ENCODE data around the gene FHOD3.

Gene FHOD3

DNA sequence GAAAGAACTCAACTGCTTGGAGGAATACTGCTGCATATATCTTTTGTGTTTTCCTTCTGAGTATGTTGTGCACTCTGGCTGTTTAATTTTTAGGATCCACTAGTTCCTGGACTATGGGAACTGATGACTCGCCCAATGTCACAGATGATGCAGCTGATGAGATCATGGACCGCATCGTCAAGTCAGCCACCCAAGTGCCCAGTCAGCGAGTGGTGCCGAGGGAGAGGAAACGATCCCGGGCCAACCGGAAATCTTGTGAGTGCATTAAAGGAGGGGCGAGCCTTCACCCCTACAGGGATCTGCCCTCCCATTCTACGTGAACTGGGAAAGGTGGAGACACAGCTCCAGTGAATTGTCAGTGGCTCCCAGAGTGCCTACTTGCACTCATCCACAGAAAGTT lies 471.7 kb downstream of the FHOD3 start:
- DNase-seq: no peak

- no peak for DNase-seq
Observed at GRCh38 chr18:36769611-36770314, 472.2 kb downstream of the FHOD3 start.

DNA sequence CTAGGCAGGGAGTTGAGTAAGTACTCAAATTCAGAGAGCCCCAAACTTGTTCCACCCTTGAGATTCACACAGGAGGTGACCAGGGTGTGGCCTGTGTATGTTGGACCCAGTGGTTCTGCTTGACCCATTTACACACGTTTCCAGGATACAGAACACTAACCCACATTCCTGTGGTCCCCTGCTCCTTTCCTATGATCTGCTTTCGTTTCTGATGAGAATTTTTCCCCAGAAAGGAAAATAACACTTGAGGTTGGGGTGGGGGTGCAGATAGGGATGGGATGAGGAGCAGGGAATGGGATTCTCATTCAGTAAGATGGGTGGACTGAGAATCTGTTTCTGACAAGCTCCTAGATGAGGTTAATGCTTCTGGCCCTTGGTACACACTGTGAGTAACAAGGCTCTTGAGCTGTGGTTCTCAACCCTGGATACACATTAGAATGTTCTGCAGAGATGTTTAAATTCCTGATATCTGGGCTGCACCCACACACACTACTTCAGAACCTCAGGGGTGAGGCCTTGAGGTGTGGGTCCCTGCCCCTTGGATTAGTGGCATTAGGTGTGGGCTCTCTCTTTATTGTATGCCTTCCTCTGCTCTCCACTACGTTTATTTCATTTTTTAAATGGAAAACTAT lies 472.9 kb downstream of the FHOD3 start:
- DNase-seq: no peak

- DNase-seq: no peak
Observed at GRCh38 chr18:36771245-36771644, 473.7 kb downstream of the FHOD3 start.

- no peak for DNase-seq
Observed at GRCh38 chr18:36772241-36772723, 474.8 kb downstream of the FHOD3 start.

GRCh38 chr18:36775396-36775795 lies 477.9 kb downstream of the FHOD3 start:
- DNase-seq: no peak

DNA sequence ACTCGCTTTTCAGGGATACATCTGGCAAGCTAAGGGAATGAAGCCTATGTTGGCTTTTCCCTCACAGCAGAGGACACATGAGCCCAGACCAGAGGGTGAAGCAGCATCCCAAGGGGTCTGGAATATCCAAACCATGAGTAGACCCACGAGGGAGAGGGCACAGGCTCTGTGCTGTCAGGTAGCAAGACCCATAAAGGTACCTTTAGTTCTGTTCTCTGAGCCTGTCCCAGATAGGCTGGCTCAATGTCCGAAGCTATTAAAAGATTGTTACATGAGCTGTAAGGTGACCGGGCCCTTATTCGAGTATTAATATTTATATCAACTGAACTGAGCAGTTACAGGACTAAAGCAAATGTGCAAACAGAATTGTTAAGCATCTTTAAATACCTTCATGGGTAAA lies 479.1 kb downstream of the FHOD3 start:
- DNase-seq: no peak

DNA sequence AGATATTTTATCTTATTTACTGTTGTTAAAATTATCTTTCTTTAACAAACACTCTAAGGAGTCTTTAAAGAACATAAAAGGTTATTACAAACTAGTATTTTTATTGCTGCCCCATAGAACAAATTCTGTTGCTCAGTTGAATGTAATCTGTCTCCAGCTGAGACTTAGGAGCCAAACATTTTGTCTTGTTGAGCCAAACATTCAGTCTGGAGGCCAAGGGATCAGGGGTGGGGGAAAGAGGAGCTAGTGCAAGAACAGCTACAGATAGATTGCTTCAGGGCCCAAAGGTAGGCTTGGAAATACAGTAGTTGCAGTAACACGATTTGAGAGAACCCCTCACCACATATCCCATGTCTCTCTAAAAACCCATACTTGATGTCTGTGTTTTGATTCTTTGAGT lies 480.1 kb downstream of the FHOD3 start:
- DNase-seq: no peak

- no peak for DNase-seq
Observed at GRCh38 chr18:36780748-36781147, 483.2 kb downstream of the FHOD3 start.

DNA sequence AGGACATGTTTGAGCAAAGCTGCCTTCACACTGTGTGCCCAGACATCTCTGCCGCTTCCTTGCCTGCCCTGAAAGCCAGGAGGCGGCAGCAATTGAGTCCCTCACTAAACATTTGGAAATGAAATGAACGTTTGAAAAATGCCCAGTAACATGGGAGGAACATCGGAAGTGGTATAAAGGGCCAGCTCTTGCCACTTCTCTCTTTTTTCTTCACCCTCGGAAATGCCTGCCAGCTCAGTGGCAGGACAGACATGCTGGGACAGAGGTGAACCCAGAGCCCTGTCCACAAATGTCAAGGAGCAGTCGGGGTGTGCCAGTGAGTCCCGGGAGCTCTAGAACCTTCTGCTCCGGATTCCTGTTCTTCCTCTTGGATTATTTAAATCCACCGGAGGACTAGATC lies 485.2 kb downstream of the FHOD3 start:
- DNase-seq: no peak

DNA sequence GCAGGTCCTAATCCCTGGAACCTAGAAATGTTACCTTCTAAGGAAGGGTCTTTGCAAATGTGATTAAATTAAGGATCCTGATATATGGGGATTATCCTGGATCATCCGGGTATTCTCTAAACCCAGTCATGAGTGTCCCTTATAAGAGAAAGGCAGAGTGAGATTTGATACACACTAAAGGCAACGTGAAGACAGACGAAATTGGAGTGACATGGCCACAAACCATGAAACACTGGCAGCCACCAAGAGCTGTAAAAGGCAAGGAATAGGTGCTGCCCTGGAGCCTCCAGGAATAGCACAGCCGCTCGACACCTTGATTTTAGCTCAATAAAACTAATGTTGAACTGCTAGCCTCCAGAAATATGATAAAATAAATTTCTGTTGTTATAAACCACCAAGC lies 486.3 kb downstream of the FHOD3 start:
- no peak for DNase-seq

DNA sequence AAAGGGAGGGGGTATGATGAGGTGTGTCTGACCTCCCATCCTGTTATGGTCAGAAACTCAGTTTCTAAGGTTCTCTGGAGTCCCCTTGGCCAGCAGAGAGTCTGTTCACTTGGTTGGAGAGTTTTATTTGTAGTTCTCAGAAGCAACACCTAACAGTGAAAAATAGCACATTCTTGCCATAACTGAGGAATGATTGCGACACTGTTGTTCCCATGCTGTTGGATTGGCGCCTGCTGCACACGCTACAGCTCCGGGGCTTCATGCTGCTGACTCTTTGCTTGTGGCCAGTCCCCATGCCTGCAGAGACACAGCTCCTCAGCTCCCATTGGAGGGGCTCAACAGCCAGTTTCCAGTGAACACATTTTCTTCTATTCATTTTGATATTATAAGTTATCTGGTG lies 489.2 kb downstream of the FHOD3 start:
- DNase-seq: no peak

DNA sequence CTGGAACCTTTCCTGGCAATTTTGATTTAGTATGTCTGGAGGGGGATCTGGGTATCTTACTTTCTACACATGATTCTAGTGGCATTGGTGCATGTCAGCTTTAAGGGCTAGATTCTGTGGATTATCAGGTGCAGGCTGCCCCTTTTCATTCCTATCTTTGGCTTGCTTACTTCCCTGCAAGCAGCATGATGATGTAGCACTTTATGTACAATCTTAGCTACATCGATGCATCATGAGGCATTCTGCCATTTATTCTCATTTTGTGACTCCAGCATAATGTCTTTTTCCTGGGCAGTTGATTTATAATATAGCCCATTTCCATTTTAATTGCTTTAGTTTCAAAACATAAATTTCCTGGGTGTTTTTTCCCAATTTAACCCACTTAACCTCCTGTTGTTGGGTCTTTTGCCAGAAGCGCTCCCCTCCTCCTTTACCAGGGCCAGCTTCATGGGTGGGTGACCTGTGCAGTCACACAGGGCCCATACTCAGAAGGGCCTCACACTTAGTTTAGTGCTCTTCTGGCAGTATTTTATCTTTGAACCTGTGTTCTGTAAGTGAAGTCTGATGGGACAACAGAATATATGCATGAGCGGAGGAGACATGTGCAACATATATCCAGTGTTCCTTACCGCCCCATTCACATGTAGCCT lies 495.2 kb downstream of the FHOD3 start:
- no peak for DNase-seq

DNA sequence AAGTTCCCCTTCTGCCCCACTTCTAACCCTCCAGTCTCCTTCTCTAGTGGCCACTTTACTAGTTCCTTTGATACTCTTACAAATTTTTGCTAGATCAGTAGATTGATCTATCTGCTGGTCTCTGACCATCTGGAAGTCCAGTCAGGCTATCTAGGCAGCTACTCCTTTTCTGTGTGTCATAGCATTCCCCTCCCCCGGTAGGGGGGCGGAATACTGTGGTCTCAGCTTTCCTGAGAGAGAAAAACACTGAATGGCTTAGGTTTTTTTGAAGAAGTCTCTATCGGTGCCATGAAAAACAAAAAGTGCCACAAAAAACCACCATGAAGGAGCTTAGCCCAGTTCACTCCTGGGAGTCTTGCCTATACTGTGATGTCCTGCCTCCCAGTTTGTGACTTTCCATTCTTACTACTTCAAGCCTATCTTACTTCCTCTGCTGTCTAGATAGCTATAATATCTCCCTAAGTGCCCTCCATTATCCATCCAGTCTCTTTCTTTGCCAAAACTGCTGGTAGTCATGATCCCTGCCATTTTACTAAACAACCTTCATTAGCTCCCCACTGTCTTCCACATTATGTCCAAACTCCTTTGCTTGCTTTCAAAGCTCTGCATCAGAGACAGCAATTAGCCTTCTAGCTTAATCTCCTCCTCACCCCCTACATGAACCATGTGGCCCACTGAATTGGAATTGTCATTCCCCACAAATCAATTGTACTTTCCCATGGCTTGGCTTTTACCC lies 501.4 kb downstream of the FHOD3 start:
- DNase-seq: no peak

DNA sequence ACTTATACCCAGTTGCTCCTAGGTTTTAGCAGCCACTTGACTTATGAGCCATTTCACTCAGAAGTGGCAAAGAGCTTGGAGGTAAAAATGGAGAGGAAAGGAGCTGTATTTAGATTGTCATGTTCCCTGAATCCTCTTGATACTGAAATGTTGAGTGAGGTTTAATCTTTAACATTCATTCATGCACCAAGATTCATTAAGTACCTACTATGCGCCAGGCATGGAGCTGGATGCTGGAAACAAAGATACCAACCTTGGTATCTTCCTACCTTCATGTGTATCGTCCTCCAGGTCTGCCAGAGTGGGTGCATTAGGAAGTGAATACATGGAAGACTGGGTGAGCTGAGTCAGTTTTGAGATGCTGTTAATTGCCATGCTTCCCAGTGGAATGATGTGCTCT lies 507.6 kb downstream of the FHOD3 start:
- peak; percentile 80 for DNase-seq

DNA sequence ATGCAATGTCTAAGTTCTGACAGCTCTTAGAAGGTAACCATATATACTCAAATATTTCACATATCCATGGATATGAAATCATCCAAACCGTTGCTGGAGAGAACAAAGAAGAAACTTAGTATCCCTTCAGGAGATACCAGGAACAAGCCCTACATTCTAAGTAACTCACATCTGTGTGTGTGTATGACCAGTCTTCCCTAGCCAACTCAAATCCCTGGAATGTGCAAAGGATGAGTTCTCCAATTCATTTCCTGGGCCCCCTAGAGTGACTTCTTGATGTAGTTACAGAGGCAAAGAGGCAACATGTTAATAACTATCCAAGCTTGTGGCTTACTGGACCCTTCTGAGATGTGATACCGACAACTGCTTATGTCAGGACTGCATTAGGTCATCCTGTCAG lies 511.2 kb downstream of the FHOD3 start:
- no peak for DNase-seq

- peak; percentile 60 for DNase-seq
Observed at GRCh38 chr18:36809590-36810381, 512.3 kb downstream of the FHOD3 start.

- DNase-seq: no peak
Observed at GRCh38 chr18:36811430-36811829, 513.9 kb downstream of the FHOD3 start.

DNA sequence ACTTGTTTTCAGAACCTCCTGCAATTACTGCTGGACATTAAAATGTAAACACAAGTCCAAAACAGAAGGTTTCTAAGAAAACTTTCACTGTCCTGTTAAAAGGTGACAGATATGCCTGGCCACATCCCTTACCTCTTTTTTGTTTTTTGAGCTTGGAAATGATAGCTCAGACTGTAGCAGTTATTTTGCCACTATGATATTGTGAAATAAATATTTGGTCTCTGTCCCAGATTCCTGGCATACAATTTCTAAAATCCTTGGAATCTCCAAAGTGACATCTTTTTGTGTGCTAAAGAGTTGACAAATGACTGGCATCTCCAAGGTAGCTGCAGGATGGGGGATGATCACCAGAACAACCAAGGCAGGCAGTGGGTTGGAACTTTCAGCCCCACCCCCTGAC lies 514.4 kb downstream of the FHOD3 start:
- DNase-seq: no peak

GRCh38 chr18:36812678-36813077 lies 515.2 kb downstream of the FHOD3 start:
- DNase-seq: no peak

- DNase-seq: no peak
Observed at GRCh38 chr18:36813101-36813775, 515.7 kb downstream of the FHOD3 start.

DNA sequence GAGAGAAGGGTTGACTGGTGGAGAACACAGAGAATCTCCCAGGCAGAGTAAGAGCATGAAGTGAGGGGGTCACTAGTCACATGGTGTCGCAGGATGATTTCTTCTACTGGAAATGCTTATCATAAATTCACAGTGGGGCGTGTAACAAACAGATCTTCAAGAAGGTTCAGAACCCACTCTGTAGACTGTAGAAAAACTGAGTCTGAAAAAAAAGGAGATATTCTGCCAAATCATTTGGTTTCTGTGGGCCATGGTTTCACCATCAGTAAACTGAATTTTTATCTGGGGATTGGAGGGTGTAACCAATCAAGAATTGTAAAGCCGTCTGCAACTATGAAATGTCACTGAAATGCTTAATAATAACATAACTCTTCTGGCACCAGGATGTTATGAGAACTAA lies 516.3 kb downstream of the FHOD3 start:
- DNase-seq: no peak

Data from DMS79 (cell line).